ENCODE measurements around the gene ALDH1L1.

The ALDH1L1 gene

DNA sequence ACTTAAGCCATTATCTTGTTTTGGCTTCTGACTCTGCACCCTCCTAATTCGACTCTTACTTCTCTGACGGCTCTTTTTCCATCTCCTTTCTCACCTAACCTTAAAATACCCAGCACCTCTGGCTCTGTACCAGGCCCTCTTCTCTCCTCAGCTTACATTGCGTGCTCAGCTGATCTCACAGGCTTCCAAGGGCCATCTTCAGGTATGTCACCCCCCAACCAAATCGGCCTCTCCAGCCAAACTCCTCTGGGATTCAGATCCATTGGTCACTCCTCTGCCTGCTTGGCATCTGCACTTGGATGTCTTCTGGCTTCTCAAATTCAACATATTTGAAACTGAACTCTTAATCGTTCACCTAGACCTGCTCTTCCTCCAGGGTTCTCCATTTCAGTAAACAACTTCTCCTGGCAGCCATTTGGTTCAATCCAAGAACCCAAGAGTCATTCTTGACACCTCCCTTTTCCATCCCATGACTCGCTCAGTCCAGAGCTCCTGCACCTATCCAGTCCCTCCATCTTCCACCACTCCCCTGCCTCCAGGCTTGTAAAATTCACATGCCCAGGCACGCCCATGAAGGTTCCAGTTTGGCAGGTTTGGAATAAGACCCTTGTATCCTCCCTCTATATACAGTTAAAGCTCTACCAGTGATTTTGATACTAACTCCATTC lies 61.2 kb downstream of the ALDH1L1 start:
- no peak for DNase-seq (ENCODE audit: low spot score)
- Mint-ChIP-seq H3K36me3 (ENCODE audit: low read depth) (no peaks in the 10 kb centered on the region), H3K9me3 (no peaks in the 10 kb centered on the region), H3K4me3 (no peak overlapping the region), H3K27me3 (ENCODE audit: low read depth) (peaks cover 4% of the 10 kb centered on the region), H3K27ac (no peak overlapping the region), H3K4me1 (ENCODE audit: low read depth) (no peaks in the 10 kb centered on the region)

- Mint-ChIP-seq H3K4me1 (ENCODE audit: low read depth) (no peaks in the 10 kb centered on the region), H3K27me3 (ENCODE audit: low read depth) (peaks cover 4% of the 10 kb centered on the region), H3K27ac (no peak overlapping the region), H3K4me3 (no peak overlapping the region), H3K36me3 (ENCODE audit: low read depth) (no peaks in the 10 kb centered on the region), H3K9me3 (no peaks in the 10 kb centered on the region)
- no peak for DNase-seq (ENCODE audit: low spot score)
Measured at GRCh38 chr3:126118591-126118990, 61.8 kb downstream of the ALDH1L1 start.

DNA sequence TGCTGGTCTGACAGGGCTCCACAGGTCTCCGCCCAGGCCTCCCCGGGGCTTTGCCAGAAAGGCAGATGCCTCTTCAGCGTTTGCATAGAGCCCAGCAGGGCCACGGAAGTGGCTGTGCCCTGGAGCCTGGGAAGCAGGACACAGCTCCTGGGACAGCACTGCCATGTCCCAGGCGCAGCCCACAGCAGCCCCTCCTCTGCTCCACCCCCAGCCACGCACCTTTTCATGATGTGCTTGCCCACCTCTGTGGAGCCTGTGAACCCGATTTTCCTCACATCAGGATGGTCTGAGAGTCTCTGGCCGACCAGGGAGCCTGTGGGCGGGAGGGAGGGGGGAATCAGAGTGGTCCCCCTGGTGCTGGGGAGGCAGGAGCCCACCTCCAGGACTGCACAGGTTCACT lies 62.6 kb downstream of the ALDH1L1 start:
- Mint-ChIP-seq H3K4me1 (ENCODE audit: low read depth) (no peaks in the 10 kb centered on the region), H3K4me3 (no peak overlapping the region), H3K27me3 (ENCODE audit: low read depth) (peaks cover 4% of the 10 kb centered on the region), H3K36me3 (ENCODE audit: low read depth) (no peaks in the 10 kb centered on the region), H3K9me3 (no peaks in the 10 kb centered on the region), H3K27ac (no peak overlapping the region)
- no peak for DNase-seq (ENCODE audit: low spot score)

DNA sequence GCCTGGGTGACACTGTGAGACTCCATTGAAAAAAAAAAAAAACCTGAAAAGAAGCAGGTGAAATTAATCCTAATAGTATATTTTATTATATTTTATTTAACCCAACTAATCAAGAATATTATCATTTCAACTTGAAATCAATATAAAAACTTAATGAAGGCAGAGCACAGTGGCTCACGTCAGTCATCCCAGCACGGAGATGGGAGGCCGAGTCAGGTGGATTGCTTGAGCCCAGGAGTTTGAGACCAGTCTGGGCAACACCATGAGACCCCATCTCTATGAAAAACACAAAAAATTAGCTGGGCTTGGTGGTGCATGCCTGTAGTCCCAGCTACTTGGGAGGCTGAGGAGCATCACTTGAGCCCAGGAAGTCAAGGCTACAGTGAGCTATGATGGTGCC lies 63.2 kb downstream of the ALDH1L1 start:
- H3K4me3 Mint-ChIP-seq: no peak overlapping the region
- no peaks in the 10 kb centered on the region for H3K36me3 Mint-ChIP-seq (ENCODE audit: low read depth)
- no peak for DNase-seq (ENCODE audit: low spot score)
- no peak overlapping the region for H3K27ac Mint-ChIP-seq
- no peaks in the 10 kb centered on the region for H3K4me1 Mint-ChIP-seq (ENCODE audit: low read depth)
- peaks cover 2% of the 10 kb centered on the region for H3K27me3 Mint-ChIP-seq (ENCODE audit: low read depth)
- H3K9me3 Mint-ChIP-seq: no peaks in the 10 kb centered on the region

- Mint-ChIP-seq H3K36me3 (ENCODE audit: low read depth) (no peaks in the 10 kb centered on the region), H3K27me3 (ENCODE audit: low read depth) (no peaks in the 10 kb centered on the region), H3K4me1 (ENCODE audit: low read depth) (no peaks in the 10 kb centered on the region), H3K27ac (no peak overlapping the region), H3K4me3 (no peak overlapping the region), H3K9me3 (no peaks in the 10 kb centered on the region)
- DNase-seq (ENCODE audit: low spot score): no peak
Measured at GRCh38 chr3:126116526-126116925, 63.9 kb downstream of the ALDH1L1 start.

GRCh38 chr3:126114443-126115386 lies 65.7 kb downstream of the ALDH1L1 start:
- Mint-ChIP-seq H3K9me3 (no peaks in the 10 kb centered on the region), H3K27ac (no peak overlapping the region), H3K4me1 (ENCODE audit: low read depth) (no peaks in the 10 kb centered on the region), H3K36me3 (ENCODE audit: low read depth) (no peaks in the 10 kb centered on the region), H3K4me3 (no peak overlapping the region), H3K27me3 (ENCODE audit: low read depth) (no peaks in the 10 kb centered on the region)
- DNase-seq (ENCODE audit: low spot score): no peak

- DNase-seq (ENCODE audit: low spot score): no peak
- H3K4me1 Mint-ChIP-seq (ENCODE audit: low read depth): no peaks in the 10 kb centered on the region
- no peaks in the 10 kb centered on the region for H3K27me3 Mint-ChIP-seq (ENCODE audit: low read depth)
- H3K36me3 Mint-ChIP-seq (ENCODE audit: low read depth): no peaks in the 10 kb centered on the region
- H3K27ac Mint-ChIP-seq: no peak overlapping the region
- H3K9me3 Mint-ChIP-seq: no peaks in the 10 kb centered on the region
- no peak overlapping the region for H3K4me3 Mint-ChIP-seq
Measured at GRCh38 chr3:126113733-126114442, 66.5 kb downstream of the ALDH1L1 start.

DNA sequence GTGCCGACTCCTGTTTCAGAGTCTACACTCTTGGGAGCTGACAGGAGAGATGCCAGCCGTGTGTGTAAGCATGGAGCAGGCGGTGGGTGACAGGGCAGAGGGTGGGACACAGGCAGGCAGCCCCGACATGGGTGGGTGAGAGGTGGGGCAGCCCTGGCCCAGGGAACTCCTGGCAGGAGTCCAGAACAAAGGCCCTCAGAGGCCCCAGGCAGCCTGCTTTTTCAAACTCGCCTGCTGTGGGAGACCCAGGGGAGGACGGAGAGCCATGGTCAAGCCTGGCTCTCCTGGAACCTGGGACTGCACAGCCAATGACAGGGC lies 67.2 kb downstream of the ALDH1L1 start:
- Mint-ChIP-seq H3K27ac (no peak overlapping the region), H3K9me3 (no peaks in the 10 kb centered on the region), H3K4me3 (no peak overlapping the region), H3K36me3 (ENCODE audit: low read depth) (no peaks in the 10 kb centered on the region), H3K4me1 (ENCODE audit: low read depth) (no peaks in the 10 kb centered on the region), H3K27me3 (ENCODE audit: low read depth) (no peaks in the 10 kb centered on the region)
- no peak for DNase-seq (ENCODE audit: low spot score)

GRCh38 chr3:126112531-126113237 lies 67.7 kb downstream of the ALDH1L1 start:
- no peaks in the 10 kb centered on the region for H3K4me1 Mint-ChIP-seq (ENCODE audit: low read depth)
- no peaks in the 10 kb centered on the region for H3K9me3 Mint-ChIP-seq
- DNase-seq (ENCODE audit: low spot score): no peak
- H3K36me3 Mint-ChIP-seq (ENCODE audit: low read depth): no peaks in the 10 kb centered on the region
- H3K4me3 Mint-ChIP-seq: no peak overlapping the region
- no peak overlapping the region for H3K27ac Mint-ChIP-seq
- no peaks in the 10 kb centered on the region for H3K27me3 Mint-ChIP-seq (ENCODE audit: low read depth)

GRCh38 chr3:126111566-126112475 lies 68.6 kb downstream of the ALDH1L1 start:
- no peaks in the 10 kb centered on the region for H3K27me3 Mint-ChIP-seq (ENCODE audit: low read depth)
- no peaks in the 10 kb centered on the region for H3K36me3 Mint-ChIP-seq (ENCODE audit: low read depth)
- no peaks in the 10 kb centered on the region for H3K4me1 Mint-ChIP-seq (ENCODE audit: low read depth)
- H3K9me3 Mint-ChIP-seq: no peaks in the 10 kb centered on the region
- H3K27ac Mint-ChIP-seq: no peak overlapping the region
- no peak overlapping the region for H3K4me3 Mint-ChIP-seq
- DNase-seq (ENCODE audit: low spot score): no peak

- no peak for DNase-seq (ENCODE audit: low spot score)
- Mint-ChIP-seq H3K4me3 (no peak overlapping the region), H3K36me3 (ENCODE audit: low read depth) (no peaks in the 10 kb centered on the region), H3K9me3 (no peaks in the 10 kb centered on the region), H3K4me1 (ENCODE audit: low read depth) (no peaks in the 10 kb centered on the region), H3K27me3 (ENCODE audit: low read depth) (no peaks in the 10 kb centered on the region), H3K27ac (no peak overlapping the region)
Measured at GRCh38 chr3:126111126-126111551, 69.2 kb downstream of the ALDH1L1 start.

DNA sequence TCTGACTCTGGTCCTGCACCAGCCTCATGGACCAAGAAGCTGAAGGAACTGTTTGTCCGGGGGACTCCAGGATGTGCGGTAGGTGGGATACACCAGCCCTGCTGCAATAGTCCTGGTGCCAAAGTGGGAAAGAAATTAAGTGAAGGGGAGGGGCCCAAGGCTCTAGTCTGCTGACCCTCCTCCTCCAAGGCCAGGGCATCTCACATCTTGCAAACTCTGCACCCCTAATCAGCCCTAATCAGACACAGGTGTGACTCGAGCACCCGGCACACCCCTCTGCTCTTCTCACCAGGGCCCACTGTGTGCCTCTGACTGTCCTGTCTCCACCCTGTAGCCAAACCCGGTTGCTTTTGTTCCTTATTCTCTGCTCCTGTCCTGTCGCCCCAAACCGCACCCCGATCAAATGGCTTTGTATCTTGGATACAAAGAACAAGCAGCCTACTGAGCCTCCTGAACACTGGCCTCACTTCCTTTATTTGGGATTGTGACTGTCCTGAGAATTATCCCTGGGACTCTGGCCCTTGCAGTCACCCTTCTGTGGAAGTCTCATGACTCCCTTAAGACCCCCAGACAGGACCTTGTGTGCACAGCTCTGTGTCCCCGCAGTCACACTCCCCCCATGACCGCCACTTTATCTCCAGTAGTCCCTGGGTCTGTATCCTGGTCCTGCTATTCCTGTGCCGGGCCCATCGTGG lies 69.8 kb downstream of the ALDH1L1 start:
- H3K27ac Mint-ChIP-seq: no peak overlapping the region
- no peaks in the 10 kb centered on the region for H3K4me1 Mint-ChIP-seq (ENCODE audit: low read depth)
- H3K36me3 Mint-ChIP-seq (ENCODE audit: low read depth): no peaks in the 10 kb centered on the region
- no peaks in the 10 kb centered on the region for H3K27me3 Mint-ChIP-seq (ENCODE audit: low read depth)
- DNase-seq (ENCODE audit: low spot score): no peak
- no peak overlapping the region for H3K4me3 Mint-ChIP-seq
- H3K9me3 Mint-ChIP-seq: no peaks in the 10 kb centered on the region

DNA sequence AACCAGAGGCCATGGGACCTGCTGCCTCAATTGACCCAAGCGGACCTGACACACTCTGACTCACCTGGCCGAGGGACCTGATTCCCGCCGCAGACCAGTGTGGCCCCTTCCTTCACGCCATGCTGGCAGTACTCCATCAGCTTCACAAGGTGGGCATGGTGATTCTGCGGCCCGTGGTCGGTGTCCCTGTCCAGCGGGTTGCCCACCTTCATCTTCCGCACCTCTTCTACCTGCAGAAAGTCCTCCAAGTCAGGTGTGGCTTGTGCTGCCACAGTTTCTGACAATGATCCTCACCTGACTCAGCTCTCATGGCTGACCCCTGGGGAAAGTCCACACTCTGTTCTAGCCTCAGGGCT lies 70.5 kb downstream of the ALDH1L1 start:
- DNase-seq (ENCODE audit: low spot score): no peak
- Mint-ChIP-seq H3K36me3 (ENCODE audit: low read depth) (no peaks in the 10 kb centered on the region), H3K9me3 (no peaks in the 10 kb centered on the region), H3K4me3 (no peak overlapping the region), H3K27me3 (ENCODE audit: low read depth) (no peaks in the 10 kb centered on the region), H3K4me1 (ENCODE audit: low read depth) (no peaks in the 10 kb centered on the region), H3K27ac (no peak overlapping the region)
